ENCODE measurements around the gene DPYD.

DPYD gene

GRCh38 chr1:97812076-97812475 lies 108.8 kb downstream of the DPYD start:
- H3K4me3 ChIP-seq (ENCODE audit: low read depth, low read length), result no peak overlapping the region
- no peaks in the 10 kb centered on the region for H3K4me1 ChIP-seq (ENCODE audit: control insufficient read depth, insufficient read depth, low read length)
- no peak overlapping the region for H3K9ac ChIP-seq (ENCODE audit: low read length)
- no peak overlapping the region for H3K27ac ChIP-seq (ENCODE audit: low read depth, low read length)
- H3K36me3 ChIP-seq (ENCODE audit: control insufficient read depth, insufficient read depth, low read length), result no peaks in the 10 kb centered on the region
- H3K27me3 ChIP-seq (ENCODE audit: control insufficient read depth, insufficient read depth, low read length), result no peaks in the 10 kb centered on the region
- H3K9me3 ChIP-seq (ENCODE audit: control insufficient read depth, insufficient read depth, low read depth, low read length), result no peaks in the 10 kb centered on the region

GRCh38 chr1:97806996-97807520 lies 113.8 kb downstream of the DPYD start:
- H3K4me3 ChIP-seq (ENCODE audit: low read depth, low read length), result no peak overlapping the region
- H3K9me3 ChIP-seq (ENCODE audit: control insufficient read depth, insufficient read depth, low read depth, low read length), result no peaks in the 10 kb centered on the region
- H3K27ac ChIP-seq (ENCODE audit: low read depth, low read length), result no peak overlapping the region
- no peaks in the 10 kb centered on the region for H3K4me1 ChIP-seq (ENCODE audit: control insufficient read depth, insufficient read depth, low read length)
- no peaks in the 10 kb centered on the region for H3K27me3 ChIP-seq (ENCODE audit: control insufficient read depth, insufficient read depth, low read length)
- no peaks in the 10 kb centered on the region for H3K36me3 ChIP-seq (ENCODE audit: control insufficient read depth, insufficient read depth, low read length)
- H3K9ac ChIP-seq (ENCODE audit: low read length), result no peak overlapping the region

- Histone ChIP-seq H3K36me3 (ENCODE audit: control insufficient read depth, insufficient read depth, low read length) (no peaks in the 10 kb centered on the region), H3K9ac (ENCODE audit: low read length) (no peak overlapping the region), H3K27me3 (ENCODE audit: control insufficient read depth, insufficient read depth, low read length) (no peaks in the 10 kb centered on the region), H3K4me3 (ENCODE audit: low read depth, low read length) (no peak overlapping the region), H3K9me3 (ENCODE audit: control insufficient read depth, insufficient read depth, low read depth, low read length) (no peaks in the 10 kb centered on the region), H3K4me1 (ENCODE audit: control insufficient read depth, insufficient read depth, low read length) (no peaks in the 10 kb centered on the region), H3K27ac (ENCODE audit: low read depth, low read length) (no peak overlapping the region)
These were observed 114.5 kb downstream of the DPYD start for GRCh38 chr1:97806326-97806725.

- H3K9me3 ChIP-seq (ENCODE audit: control insufficient read depth, insufficient read depth, low read depth, low read length), result no peaks in the 10 kb centered on the region
- no peak overlapping the region for H3K9ac ChIP-seq (ENCODE audit: low read length)
- H3K4me3 ChIP-seq (ENCODE audit: low read depth, low read length), result no peak overlapping the region
- H3K36me3 ChIP-seq (ENCODE audit: control insufficient read depth, insufficient read depth, low read length), result no peaks in the 10 kb centered on the region
- no peaks in the 10 kb centered on the region for H3K4me1 ChIP-seq (ENCODE audit: control insufficient read depth, insufficient read depth, low read length)
- H3K27ac ChIP-seq (ENCODE audit: low read depth, low read length), result no peak overlapping the region
- no peaks in the 10 kb centered on the region for H3K27me3 ChIP-seq (ENCODE audit: control insufficient read depth, insufficient read depth, low read length)
These were observed 115.7 kb downstream of the DPYD start for GRCh38 chr1:97805093-97805492.

GRCh38 chr1:97803026-97803425 lies 117.8 kb downstream of the DPYD start:
- Histone ChIP-seq H3K9me3 (ENCODE audit: control insufficient read depth, insufficient read depth, low read depth, low read length) (no peaks in the 10 kb centered on the region), H3K27ac (ENCODE audit: low read depth, low read length) (no peak overlapping the region), H3K36me3 (ENCODE audit: control insufficient read depth, insufficient read depth, low read length) (no peaks in the 10 kb centered on the region), H3K4me3 (ENCODE audit: low read depth, low read length) (no peak overlapping the region), H3K4me1 (ENCODE audit: control insufficient read depth, insufficient read depth, low read length) (no peaks in the 10 kb centered on the region), H3K9ac (ENCODE audit: low read length) (no peak overlapping the region), H3K27me3 (ENCODE audit: control insufficient read depth, insufficient read depth, low read length) (no peaks in the 10 kb centered on the region)

GRCh38 chr1:97802011-97802410 lies 118.8 kb downstream of the DPYD start:
- Histone ChIP-seq H3K9me3 (ENCODE audit: control insufficient read depth, insufficient read depth, low read depth, low read length) (no peaks in the 10 kb centered on the region), H3K9ac (ENCODE audit: low read length) (no peak overlapping the region), H3K27ac (ENCODE audit: low read depth, low read length) (no peak overlapping the region), H3K4me1 (ENCODE audit: control insufficient read depth, insufficient read depth, low read length) (no peaks in the 10 kb centered on the region), H3K36me3 (ENCODE audit: control insufficient read depth, insufficient read depth, low read length) (no peaks in the 10 kb centered on the region), H3K27me3 (ENCODE audit: control insufficient read depth, insufficient read depth, low read length) (no peaks in the 10 kb centered on the region), H3K4me3 (ENCODE audit: low read depth, low read length) (no peak overlapping the region)

GRCh38 chr1:97797403-97798183 lies 123.2 kb downstream of the DPYD start:
- Histone ChIP-seq H3K4me3 (ENCODE audit: low read depth, low read length) (no peak overlapping the region), H3K27ac (ENCODE audit: low read depth, low read length) (no peak overlapping the region), H3K27me3 (ENCODE audit: control insufficient read depth, insufficient read depth, low read length) (no peaks in the 10 kb centered on the region), H3K9me3 (ENCODE audit: control insufficient read depth, insufficient read depth, low read depth, low read length) (no peaks in the 10 kb centered on the region), H3K9ac (ENCODE audit: low read length) (no peak overlapping the region), H3K36me3 (ENCODE audit: control insufficient read depth, insufficient read depth, low read length) (no peaks in the 10 kb centered on the region), H3K4me1 (ENCODE audit: control insufficient read depth, insufficient read depth, low read length) (no peaks in the 10 kb centered on the region)

GRCh38 chr1:97796711-97797110 lies 124.1 kb downstream of the DPYD start:
- H3K9ac ChIP-seq (ENCODE audit: low read length), result no peak overlapping the region
- no peaks in the 10 kb centered on the region for H3K9me3 ChIP-seq (ENCODE audit: control insufficient read depth, insufficient read depth, low read depth, low read length)
- no peaks in the 10 kb centered on the region for H3K36me3 ChIP-seq (ENCODE audit: control insufficient read depth, insufficient read depth, low read length)
- H3K27me3 ChIP-seq (ENCODE audit: control insufficient read depth, insufficient read depth, low read length), result no peaks in the 10 kb centered on the region
- H3K4me3 ChIP-seq (ENCODE audit: low read depth, low read length), result no peak overlapping the region
- H3K4me1 ChIP-seq (ENCODE audit: control insufficient read depth, insufficient read depth, low read length), result no peaks in the 10 kb centered on the region
- H3K27ac ChIP-seq (ENCODE audit: low read depth, low read length), result no peak overlapping the region

- no peaks in the 10 kb centered on the region for H3K36me3 ChIP-seq (ENCODE audit: control insufficient read depth, insufficient read depth, low read length)
- H3K4me3 ChIP-seq (ENCODE audit: low read depth, low read length), result no peak overlapping the region
- no peak overlapping the region for H3K27ac ChIP-seq (ENCODE audit: low read depth, low read length)
- no peak overlapping the region for H3K9ac ChIP-seq (ENCODE audit: low read length)
- no peaks in the 10 kb centered on the region for H3K4me1 ChIP-seq (ENCODE audit: control insufficient read depth, insufficient read depth, low read length)
- no peaks in the 10 kb centered on the region for H3K27me3 ChIP-seq (ENCODE audit: control insufficient read depth, insufficient read depth, low read length)
- H3K9me3 ChIP-seq (ENCODE audit: control insufficient read depth, insufficient read depth, low read depth, low read length), result no peaks in the 10 kb centered on the region
These were observed 128.2 kb downstream of the DPYD start for GRCh38 chr1:97792655-97793054.

GRCh38 chr1:97791251-97791650 lies 129.6 kb downstream of the DPYD start:
- Histone ChIP-seq H3K27ac (ENCODE audit: low read depth, low read length) (no peak overlapping the region), H3K27me3 (ENCODE audit: control insufficient read depth, insufficient read depth, low read length) (no peaks in the 10 kb centered on the region)

GRCh38 chr1:97787231-97787630 lies 133.6 kb downstream of the DPYD start:
- Histone ChIP-seq H3K4me1 (ENCODE audit: control insufficient read depth, insufficient read depth, low read length) (no peaks in the 10 kb centered on the region), H3K27ac (ENCODE audit: low read depth, low read length) (no peak overlapping the region), H3K27me3 (ENCODE audit: control insufficient read depth, insufficient read depth, low read length) (no peaks in the 10 kb centered on the region), H3K9me3 (ENCODE audit: control insufficient read depth, insufficient read depth, low read depth, low read length) (no peaks in the 10 kb centered on the region), H3K4me3 (ENCODE audit: low read depth, low read length) (no peak overlapping the region), H3K36me3 (ENCODE audit: control insufficient read depth, insufficient read depth, low read length) (no peaks in the 10 kb centered on the region), H3K9ac (ENCODE audit: low read length) (no peak overlapping the region)

More at GRCh38 chr1:97791251-97791650, 129.6 kb downstream of the DPYD start:
- H3K9me3 ChIP-seq (ENCODE audit: control insufficient read depth, insufficient read depth, low read depth, low read length), result no peaks in the 10 kb centered on the region
- H3K4me1 ChIP-seq (ENCODE audit: control insufficient read depth, insufficient read depth, low read length), result no peaks in the 10 kb centered on the region
- H3K4me3 ChIP-seq (ENCODE audit: low read depth, low read length), result no peak overlapping the region
- no peaks in the 10 kb centered on the region for H3K36me3 ChIP-seq (ENCODE audit: control insufficient read depth, insufficient read depth, low read length)
- no peak overlapping the region for H3K9ac ChIP-seq (ENCODE audit: low read length)
